Psoas muscle (tissue), 8 donors: Measurements from ENCODE around the gene OOSP1. TPM values are rescaled to one million over a fixed set of nuclear protein-coding genes. Genes with fewer than 3 reads are reported as not detected.

Experiments used
- ATAC-seq, 4 donors: fragments of 200-7000 bp; cut with Tn5 transposase; one replicate each; pipeline ENCODE4 v1.9.1; 2020; ENCODE audit warnings: moderate library complexity in 3 of 4, mild to moderate bottlenecking in 2 of 4
- DNase-seq, 2 donors: peaks; one replicate each; pipeline ENCODE4 v3.0.0-alpha.2; 2020
- H3K27ac ChIP-seq: fragments of 200-600 bp; one replicate; pipeline ENCODE4 v1.8.0; 2022
- H3K27me3 ChIP-seq, 3 donors: fragments of 200-600 bp in 1 of 3; one replicate each; pipeline versions ENCODE4 v1.6.1 to v1.8.0; 2013 to 2022; ENCODE audit warnings: low read length in 2 of 3, mild to moderate bottlenecking in 2 of 3, moderate library complexity in 1 of 3; ENCODE audit not compliant: insufficient read depth in 3 of 3
- H3K36me3 ChIP-seq, 2 donors: fragments of 200-600 bp in 1 of 2; one replicate each; pipeline versions ENCODE4 v1.6.1 to v1.8.0; 2013 to 2022; ENCODE audit warnings: low read depth in 1 of 2, mild to moderate bottlenecking in 1 of 2, moderate library complexity in 1 of 2; ENCODE audit not compliant: insufficient read depth in 1 of 2
- H3K4me1 ChIP-seq: fragments of 200-600 bp; one replicate; pipeline ENCODE4 v1.8.0; 2022
- H3K4me3 ChIP-seq: fragments of 200-600 bp; one replicate; pipeline ENCODE4 v1.8.0; 2022; ENCODE audit warnings: mild to moderate bottlenecking
- H3K9me3 ChIP-seq: fragments of 200-600 bp; one replicate; pipeline ENCODE4 v1.8.0; 2022
- WGBS, 3 donors: extraction: QIAGEN DNeasy Blood & Tissue Kit; methylation state at CpG; one replicate each; pipeline versions ENCODE4 v1.1.6 to v1.1.7; 2013; 5-methylcytosine and 5-hydroxymethylcytosine counted together
- intact Hi-C, 2 donors: fragments of 100-400 bp; cut with DNase I; formaldehyde crosslinking; loops; one replicate each; pipeline versions ENCODE4 v1.11.0 to v1.14.2; 2022
- long read RNA-seq, 2 donors: library from polyadenylated mRNA; unstranded; transcript quantifications; one replicate each; pipeline ENCODE4 v2.0.0, GENCODE V29; 2021
- polyA plus RNA-seq, 3 donors: library from polyadenylated mRNA; stranded (reverse); fragments of 200-250 nt; gene quantifications; one replicate each; pipeline ENCODE4 v1.2.3, GENCODE V29; 2013
- total RNA-seq, 4 donors: library from RNA; stranded (reverse); fragmentation: NEBNext Ultra II Directional in 2 of 4; extraction: Animal tissue kit (Norgen Biotek cat#: 25700) in 2 of 4; gene quantifications; one replicate each; pipeline versions ENCODE4 v1.2.1 to v1.2.4, GENCODE V29; 2021 to 2023
- TF ChIP-seq, protein P1 (sequence below): fragments of 200-600 bp; IDR thresholded peaks from one replicate; pipeline ENCODE4 v1.8.0; 2022; ENCODE audit warnings: antibody characterized with exemption
- donor health status: healthy with polysubstance abuse.
- donor health status: DM: no; HTN: no; CAD: no; lungs with moderate emphysema.
- donor health status: Bipolar disorder and iron deficiency.
- donor health status: healthy.
- donor health status: DM: yes; HTN: yes; CAD: no.
- donor health status: DM: no; HTN: no; CAD: no.
- donor health status: DM: no; HTN: no; CAD: no.
- donor health status: DM: yes; HTN: yes; CAD: no.

Gene OOSP1, protein sequence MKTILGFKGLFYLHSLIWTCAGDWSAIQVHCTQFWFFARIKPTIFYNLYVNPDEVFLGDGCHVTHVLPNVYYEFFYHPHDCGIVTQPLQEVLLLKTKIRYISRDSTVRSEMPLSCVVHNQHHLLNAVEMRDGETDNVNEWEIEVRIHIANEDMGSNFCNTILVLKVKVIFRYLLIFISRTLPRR
- total RNA-seq (not detected), polyA plus RNA-seq (under 1 TPM in 1 of 3 donors, not detected in 2; 0.22 TPM)
- long read RNA-seq, donor 1, result 0 reads
- long read RNA-seq, donor 2, result 0 reads

DNA sequence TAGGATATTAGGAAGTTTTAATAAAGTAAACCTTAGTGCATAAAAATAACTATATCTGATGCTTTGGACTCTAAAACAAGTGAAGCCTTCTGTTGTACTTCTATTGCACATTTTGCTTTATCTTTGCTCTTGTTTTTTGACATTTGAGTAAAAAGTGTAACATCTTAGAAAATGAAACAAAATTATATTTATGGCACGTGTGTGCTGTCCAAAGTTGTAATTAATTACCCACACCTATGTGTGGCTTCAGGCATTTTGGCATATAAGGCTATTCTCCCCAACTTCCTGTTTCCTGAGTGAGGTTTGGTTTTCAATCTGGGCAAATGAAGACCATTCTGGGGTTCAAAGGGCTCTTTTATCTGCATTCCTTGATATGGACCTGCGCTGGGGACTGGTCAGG lies at the start of gene OOSP1:
Gene OOSP1, plus strand, starts transcription at position 301 of the 400 bp plus-strand sequence. Its CDS starts 23 bp downstream, at position 324.
- H3K27ac ChIP-seq, result no peak within 1 kb of the TSS
- no peaks in the 10 kb centered on the region for H3K4me1 ChIP-seq
- TF ChIP-seq, protein P1, sequence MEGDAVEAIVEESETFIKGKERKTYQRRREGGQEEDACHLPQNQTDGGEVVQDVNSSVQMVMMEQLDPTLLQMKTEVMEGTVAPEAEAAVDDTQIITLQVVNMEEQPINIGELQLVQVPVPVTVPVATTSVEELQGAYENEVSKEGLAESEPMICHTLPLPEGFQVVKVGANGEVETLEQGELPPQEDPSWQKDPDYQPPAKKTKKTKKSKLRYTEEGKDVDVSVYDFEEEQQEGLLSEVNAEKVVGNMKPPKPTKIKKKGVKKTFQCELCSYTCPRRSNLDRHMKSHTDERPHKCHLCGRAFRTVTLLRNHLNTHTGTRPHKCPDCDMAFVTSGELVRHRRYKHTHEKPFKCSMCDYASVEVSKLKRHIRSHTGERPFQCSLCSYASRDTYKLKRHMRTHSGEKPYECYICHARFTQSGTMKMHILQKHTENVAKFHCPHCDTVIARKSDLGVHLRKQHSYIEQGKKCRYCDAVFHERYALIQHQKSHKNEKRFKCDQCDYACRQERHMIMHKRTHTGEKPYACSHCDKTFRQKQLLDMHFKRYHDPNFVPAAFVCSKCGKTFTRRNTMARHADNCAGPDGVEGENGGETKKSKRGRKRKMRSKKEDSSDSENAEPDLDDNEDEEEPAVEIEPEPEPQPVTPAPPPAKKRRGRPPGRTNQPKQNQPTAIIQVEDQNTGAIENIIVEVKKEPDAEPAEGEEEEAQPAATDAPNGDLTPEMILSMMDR, result no peak
- no peaks in the 10 kb centered on the region for H3K27me3 ChIP-seq
- no peaks in the 10 kb centered on the region for H3K9me3 ChIP-seq
- ATAC-seq, result no peak
- H3K36me3 ChIP-seq, result no peaks in the 10 kb centered on the region
- H3K4me3 ChIP-seq, result no peak within 1 kb of the TSS
- DNase-seq, result no peak
- intact Hi-C loops, result no loop called here
- WGBS, 3 donors, result 57 to 68% (median 60%) methylated on average over 2 of the region's 2 CpGs

DNA sequence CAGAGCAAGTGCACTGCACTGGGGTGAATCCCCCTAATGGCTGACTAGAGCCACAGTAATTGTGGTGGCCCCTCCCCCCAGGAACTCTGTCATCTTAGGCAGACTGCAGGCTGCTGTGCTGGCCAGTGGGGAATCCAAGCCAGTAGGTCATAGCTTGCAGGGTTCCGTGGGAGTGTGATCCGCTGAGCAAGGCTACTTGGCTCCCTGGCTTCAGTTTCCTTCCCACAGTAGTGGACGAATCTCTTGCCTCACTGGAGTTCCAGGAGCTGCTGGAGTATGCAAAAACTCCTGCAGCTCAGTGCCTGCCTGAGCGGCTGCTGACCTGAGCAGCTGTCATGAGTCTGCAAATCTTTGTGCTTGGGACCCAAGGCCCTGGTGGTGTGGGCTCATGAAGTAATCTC lies 46.5 kb upstream of the OOSP1 start:
- TF ChIP-seq, protein P1, result no peak
- 7 to 17% (median 15%) methylated on average over 4 of the region's 4 CpGs for WGBS, 3 donors
- Histone ChIP-seq H3K36me3 (no peaks in the 10 kb centered on the region), H3K27me3 (no peaks in the 10 kb centered on the region), H3K4me1 (no peaks in the 10 kb centered on the region), H3K9me3 (peaks cover 10% of the 10 kb centered on the region), H3K27ac (no peak overlapping the region), H3K4me3 (no peak overlapping the region)
- intact Hi-C loops, result no loop called here
- DNase-seq, result no peak
- ATAC-seq, result no peak

DNA sequence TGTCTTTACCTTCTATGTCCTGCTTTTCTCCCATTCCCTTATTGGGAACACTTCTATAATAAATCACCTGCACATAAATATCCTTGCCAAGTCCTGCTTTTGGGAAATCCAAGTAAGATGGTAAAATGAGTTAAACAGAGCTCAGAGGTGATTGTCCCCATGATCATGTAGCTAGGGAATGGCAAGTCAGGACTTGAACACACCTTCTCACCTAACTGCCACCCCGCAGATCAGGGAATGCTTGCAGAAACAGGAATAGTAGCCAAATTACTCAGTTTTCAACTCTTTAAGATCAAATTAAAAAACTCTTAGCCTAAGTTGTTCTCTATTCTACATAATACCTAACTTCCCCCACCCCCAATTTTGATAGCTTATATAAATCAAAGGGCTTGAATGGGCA lies 43.6 kb upstream of the OOSP1 start:
- no peak for DNase-seq
- no peak overlapping the region for H3K27ac ChIP-seq
- no peak for ATAC-seq
- no peaks in the 10 kb centered on the region for H3K4me1 ChIP-seq
- intact Hi-C loops, result no loop called here
- no peaks in the 10 kb centered on the region for H3K27me3 ChIP-seq
- no peaks in the 10 kb centered on the region for H3K9me3 ChIP-seq
- no peaks in the 10 kb centered on the region for H3K36me3 ChIP-seq
- WGBS, 3 donors, result 77 to 84% (median 78%) methylated on average over 1 of the region's 1 CpG
- H3K4me3 ChIP-seq, result no peak overlapping the region
- TF ChIP-seq, protein P1, result no peak

DNA sequence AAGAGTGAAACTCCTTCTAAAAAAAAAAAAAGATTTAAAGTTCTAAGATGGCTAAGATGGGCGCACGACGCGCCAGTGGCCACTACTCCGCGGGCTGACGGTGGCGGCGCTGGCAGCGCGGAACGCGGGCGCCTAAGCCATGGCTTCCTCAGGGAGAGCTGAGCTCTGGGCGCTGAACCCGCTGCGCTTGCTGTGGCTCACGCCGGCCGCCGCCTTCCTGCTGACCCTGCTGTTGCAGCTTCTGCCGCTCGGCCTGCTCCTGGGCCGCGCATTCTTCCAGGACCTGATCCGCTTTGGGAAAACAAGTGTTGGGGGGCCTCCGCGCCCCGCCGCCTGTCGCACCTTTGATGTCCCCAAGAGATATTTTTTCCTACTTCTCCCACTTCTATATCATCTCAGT lies 40.2 kb upstream of the OOSP1 start:
- H3K36me3 ChIP-seq, result no peaks in the 10 kb centered on the region
- WGBS, 3 donors, result 94 to 97% (median 95%) methylated on average over 31 of the region's 31 CpGs
- ATAC-seq, result no peak
- intact Hi-C loops, result no loop called here
- no peaks in the 10 kb centered on the region for H3K27me3 ChIP-seq
- no peaks in the 10 kb centered on the region for H3K9me3 ChIP-seq
- H3K4me3 ChIP-seq, result no peak overlapping the region
- no peak overlapping the region for H3K27ac ChIP-seq
- DNase-seq, result no peak
- H3K4me1 ChIP-seq, result no peaks in the 10 kb centered on the region
- TF ChIP-seq, protein P1, result no peak

DNA sequence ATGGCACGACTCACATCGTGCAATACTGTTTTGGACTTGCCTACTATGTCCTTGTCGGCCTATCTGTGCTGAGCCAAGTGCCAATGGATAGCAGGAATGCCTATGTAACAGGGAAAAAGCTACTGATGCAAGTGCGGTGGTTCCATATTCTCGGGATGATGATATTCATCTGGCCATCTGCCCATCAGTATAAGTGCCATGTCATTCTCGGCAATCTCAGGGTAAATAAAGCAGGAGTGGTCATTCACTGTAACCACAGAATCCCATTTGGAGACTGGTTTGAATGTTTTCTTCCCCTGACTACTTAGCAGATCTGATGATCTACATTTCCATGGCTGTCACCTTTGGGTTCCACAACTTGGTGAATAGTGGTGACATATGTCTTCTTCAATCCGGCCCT lies 39.6 kb upstream of the OOSP1 start:
- 82 to 92% (median 84%) methylated on average over 7 of the region's 7 CpGs for WGBS, 3 donors
- intact Hi-C loops, result no loop called here
- TF ChIP-seq, protein P1, result no peak
- no peak for DNase-seq
- H3K4me3 ChIP-seq, result no peak overlapping the region
- no peaks in the 10 kb centered on the region for H3K9me3 ChIP-seq
- ATAC-seq, result no peak
- H3K36me3 ChIP-seq, result no peaks in the 10 kb centered on the region
- H3K27me3 ChIP-seq, result no peaks in the 10 kb centered on the region
- no peak overlapping the region for H3K27ac ChIP-seq
- H3K4me1 ChIP-seq, result no peaks in the 10 kb centered on the region
